PC-9 (cell line): ENCODE measurements around the gene KLRC2. TPM values are rescaled to one million over a fixed set of nuclear protein-coding genes. Genes with fewer than 3 reads are reported as not detected.

Experiments used
- BruUV-seq: library from RNA; stranded (reverse); fragments of 400-500 nt; replicated peaks from 2 replicates; lab custom pipeline; 2021; lab: Mats Ljungman, UMichigan
- CTCF ChIA-PET: fragments of 300-600 bp; sonication (Branson Sonifier 250); formaldehyde crosslinking; loops from one replicate; lab custom pipeline; 2022; ENCODE audit warnings: antibody characterized with exemption; lab: Charles Lee
- POLR2A ChIA-PET: fragments of 300-600 bp; sonication (Branson Sonifier 250); formaldehyde crosslinking; loops from one replicate; lab custom pipeline; 2022; ENCODE audit warnings: antibody characterized with exemption; ENCODE audit not compliant: unreplicated experiment; lab: Charles Lee
- DNase-seq, 2 experiments: peaks; one replicate each; pipeline versions ENCODE4 v3.0.0 to v3.0.0-alpha.2; 2015 to 2022; ENCODE audit warnings: mixed read lengths in 1 of 2
- H2AFZ ChIP-seq: fragments of 200-600 bp; sonication (generic); 2 replicates; pipeline ENCODE4 v1.8.1; 2017; ENCODE audit warnings: antibody characterized with exemption
- H3F3A ChIP-seq: fragments of 200-600 bp; sonication (generic); 2 replicates; pipeline ENCODE4 v1.8.1; 2017; ENCODE audit warnings: antibody characterized with exemption, mild to moderate bottlenecking, low read depth; ENCODE audit not compliant: insufficient read depth
- H3K27ac ChIP-seq: fragments of 200-600 bp; sonication (generic); 2 replicates; pipeline ENCODE4 v1.6.1; 2016; ENCODE audit warnings: mixed run types
- H3K27me3 ChIP-seq: fragments of 200-600 bp; sonication (generic); 2 replicates; pipeline ENCODE4 v1.6.1; 2016; ENCODE audit warnings: low read depth, mixed run types; ENCODE audit not compliant: insufficient read depth
- H3K36me3 ChIP-seq: fragments of 200-600 bp; sonication (generic); 2 replicates; pipeline ENCODE4 v1.6.1; 2016; ENCODE audit warnings: low read depth, mixed run types
- H3K4me1 ChIP-seq: fragments of 200-600 bp; sonication (generic); replicated peaks from 2 replicates; pipeline ENCODE4 v1.6.1; 2016; ENCODE audit warnings: mixed run types; ENCODE audit not compliant: insufficient read depth
- H3K4me2 ChIP-seq: fragments of 200-600 bp; sonication (generic); 2 replicates; pipeline ENCODE4 v1.6.1; 2017; ENCODE audit warnings: mixed run types
- H3K4me3 ChIP-seq: fragments of 200-600 bp; sonication (generic); 2 replicates; pipeline ENCODE4 v1.6.1; 2016; ENCODE audit warnings: mixed run types
- H3K79me2 ChIP-seq: fragments of 200-600 bp; sonication (generic); 2 replicates; pipeline ENCODE4 v1.6.1; 2017; ENCODE audit warnings: low read depth, mixed run types
- H3K9me2 ChIP-seq: fragments of 200-600 bp; sonication (generic); 2 replicates; pipeline ENCODE4 v1.8.1; 2017; ENCODE audit warnings: mild to moderate bottlenecking; ENCODE audit not compliant: insufficient read depth
- H3K9me3 ChIP-seq: fragments of 200-600 bp; sonication (generic); 2 replicates; pipeline ENCODE4 v1.8.1; 2016; ENCODE audit warnings: low read depth; ENCODE audit not compliant: insufficient read depth
- H4K20me1 ChIP-seq: fragments of 200-600 bp; sonication (generic); 2 replicates; pipeline ENCODE4 v1.8.1; 2017; ENCODE audit not compliant: insufficient read depth
- CTCF ChIP-seq: fragments of 200-600 bp; sonication (generic); conservative IDR thresholded peaks from 2 replicates; pipeline ENCODE4 v1.6.1; 2017; ENCODE audit warnings: mixed run types, antibody characterized with exemption, mild to moderate bottlenecking, moderate library complexity
- EZH2 ChIP-seq: fragments of 200-600 bp; sonication (generic); IDR thresholded peaks from 2 replicates; pipeline ENCODE4 v1.8.0; 2017; ENCODE audit warnings: antibody characterized with exemption, low read depth
- intact Hi-C: fragments of 100-400 bp; cut with micrococcal nuclease; formaldehyde crosslinking; loops from one replicate; pipeline ENCODE4 v1.10.0; 2022; ENCODE audit not compliant: unreplicated experiment
- total RNA-seq: library from RNA; stranded (reverse); gene quantifications from 2 replicates; pipeline ENCODE4 v1.2.3, GENCODE V29; 2021

Gene KLRC2
- total RNA-seq, 1 experiment from 2014 or later = not detected

- CTCF ChIA-PET = no interaction called here
- Histone ChIP-seq H3K9me2 (0 out of 2 replicates have a peak, but pooled peaks cover 8% of the 10 kb centered on the region), H3K9me3 (peaks cover 3% of the 10 kb centered on the region; the same call in 1 of the 2 replicates), H3K27ac (no peak overlapping the region), H3K4me1 (no peaks in the 10 kb centered on the region), H3F3A (no peaks in the 10 kb centered on the region), H3K4me3 (no peak overlapping the region), H2AFZ (no peak overlapping the region), H3K36me3 (no peaks in the 10 kb centered on the region), H3K4me2 (no peak overlapping the region), H3K79me2 (no peaks in the 10 kb centered on the region), H3K27me3 (no peaks in the 10 kb centered on the region), H4K20me1 (no peaks in the 10 kb centered on the region)
- no TSS peak for BruUV-seq
- intact Hi-C loops = no loop called here
- DNase-seq = no peak
- POLR2A ChIA-PET = no interaction called here
- no peak for TF ChIP-seq CTCF
- TF ChIP-seq EZH2 = no peak
These were observed 53.7 kb downstream of the KLRC2 start for GRCh38 chr12:10381928-10382628.

Other genes starting within 250 kb of the KLRC2 start
- gene GABARAPL1, start 223.1 kb downstream of the KLRC2 start, total RNA-seq = 85.6 and 143 TPM in 2 replicates
- 0.68 and 1.2 TPM in 2 replicates for gene KLRD1, start 128.1 kb downstream of the KLRC2 start, total RNA-seq
- gene KLRK1, start 46.0 kb downstream of the KLRC2 start, total RNA-seq = not detected in 2 replicates
- gene KLRC4, start 26.3 kb downstream of the KLRC2 start, total RNA-seq = not detected in 2 replicates
- not detected in 2 replicates for gene KLRC3, start 15.4 kb downstream of the KLRC2 start, total RNA-seq
- gene KLRC1, start 17.4 kb upstream of the KLRC2 start, total RNA-seq = not detected in 2 replicates
- gene EIF2S3B, start 69.9 kb upstream of the KLRC2 start, total RNA-seq = 0.96 and 1.0 TPM in 2 replicates
- gene MAGOHB, start 177.6 kb upstream of the KLRC2 start, total RNA-seq = 53.8 and 91.4 TPM in 2 replicates
- gene STYK1, start 238.0 kb upstream of the KLRC2 start, total RNA-seq = 7.8 and 16.9 TPM in 2 replicates